LNCAP (cell line): ENCODE results near the gene PTPRG.

ENCODE experiments used
- CTCF ChIP-seq: fragments of 450-650 bp; IDR thresholded peaks from 2 replicates; pipeline ENCODE4 v1.5.1; 2017; ENCODE audit warnings: mild to moderate bottlenecking

Gene PTPRG

GRCh38 chr3:61561374-61562041, at the start of gene PTPRG:
TSS of gene PTPRG (plus strand) at chr3:61561571. CDS start at chr3:61562288, 717 bp downstream.
- TF ChIP-seq CTCF = no peak

GRCh38 chr3:61518590-61518989, 42.8 kb upstream of the PTPRG start:
- TF ChIP-seq CTCF = no peak

- no peak for TF ChIP-seq CTCF
Measured at GRCh38 chr3:61520966-61521628, 40.3 kb upstream of the PTPRG start.

- TF ChIP-seq CTCF = no peak
Measured at GRCh38 chr3:61522060-61522459, 39.3 kb upstream of the PTPRG start.

- TF ChIP-seq CTCF = no peak
Measured at GRCh38 chr3:61522626-61523025, 38.7 kb upstream of the PTPRG start.

- no peak for TF ChIP-seq CTCF
Measured at GRCh38 chr3:61524933-61525332, 36.4 kb upstream of the PTPRG start.

- no peak for TF ChIP-seq CTCF
Measured at GRCh38 chr3:61526308-61526707, 35.1 kb upstream of the PTPRG start.
